Loucy (cell line): Measurements from ENCODE around the gene ROBO1.

Experiments
- CTCF ChIP-seq: fragments of 200-600 bp; sonication (generic); conservative IDR thresholded peaks from 2 replicates; pipeline ENCODE4 v1.5.1; 2014; ENCODE audit warnings: mild to moderate bottlenecking, antibody characterized with exemption, low read length
- EZH2phosphoT487 ChIP-seq: fragments of 200-600 bp; IDR thresholded peaks from 2 replicates; pipeline ENCODE4 v1.6.1; 2018; ENCODE audit warnings: antibody characterized with exemption, mild to moderate bottlenecking, moderate library complexity, borderline replicate concordance

DNA sequence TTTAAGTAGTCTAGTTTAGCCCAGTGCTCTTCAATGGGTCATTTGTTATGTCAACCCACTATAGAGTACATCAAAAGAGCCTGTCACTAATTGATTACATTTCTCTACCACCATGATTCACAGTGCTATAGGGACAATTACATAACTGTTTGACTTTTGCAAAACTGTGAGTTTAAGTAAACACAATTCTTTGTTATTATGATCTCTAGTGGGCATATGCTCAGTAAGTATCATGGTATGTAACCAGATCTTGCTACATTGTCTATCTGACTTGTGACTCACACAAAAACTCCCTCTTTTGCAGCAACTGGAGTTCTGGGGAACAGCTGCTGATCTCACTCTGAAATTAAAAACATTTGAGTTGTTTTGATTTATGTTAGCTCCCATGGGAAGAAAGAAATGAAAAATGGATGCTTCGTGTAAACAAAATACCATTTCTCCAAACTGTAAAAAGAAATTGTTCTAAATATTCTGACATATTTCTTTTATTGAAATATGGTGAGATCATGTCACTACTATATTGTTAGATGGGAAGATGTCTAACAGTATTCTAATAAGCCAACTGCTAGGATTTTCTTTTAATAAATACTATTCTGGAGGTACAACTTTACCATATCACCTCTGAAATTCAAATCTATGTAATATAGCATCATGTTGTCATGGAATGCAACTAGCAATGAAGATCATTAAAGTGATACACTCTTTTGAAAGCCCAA is 470.4 kb downstream of the ROBO1 start:
- TF ChIP-seq CTCF, result no peak
- TF ChIP-seq EZH2phosphoT487, result no peak
